BE2C (cell line): ENCODE measurements around the gene EVI5.
"Not testable (repeated sequence)": the region's sequence is repeated elsewhere in the genome, so short reads cannot be mapped to it uniquely, and the experiment has no call there.

ENCODE experiments used
- DNase-seq: peaks from one replicate; pipeline ENCODE4 v3.0.0-alpha.2; 2020
- H3K27me3 ChIP-seq: fragments of 250-450 bp; sonication (Bioruptor Pico); 2 replicates; pipeline ENCODE4 v1.5.1; 2020; ENCODE audit warnings: mild to moderate bottlenecking
- H3K36me3 ChIP-seq: fragments of 250-450 bp; sonication (Bioruptor Pico); 2 replicates; pipeline ENCODE4 v1.5.1; 2020; ENCODE audit warnings: mild to moderate bottlenecking
- H3K4me1 ChIP-seq: fragments of 250-450 bp; sonication (Bioruptor Pico); 2 replicates; pipeline ENCODE4 v1.5.1; 2020
- H3K4me3 ChIP-seq: 2 replicates; pipeline ENCODE4 v1.5.1; 2011; ENCODE audit warnings: low read depth, low read length
- H3K9me3 ChIP-seq: fragments of 250-450 bp; sonication (Bioruptor Pico); 2 replicates; pipeline ENCODE4 v1.5.1; 2020
- CTCF ChIP-seq: IDR thresholded peaks from 2 replicates; pipeline ENCODE4 v1.5.1; 2012; ENCODE audit warnings: mild to moderate bottlenecking, low read depth, low read length

EVI5 gene

GRCh38 chr1:92536980-92537884 is 247.7 kb downstream of the EVI5 start:
- Histone ChIP-seq H3K36me3 (no peaks in the 10 kb centered on the region), H3K4me3 (no peak overlapping the region), H3K9me3 (no peaks in the 10 kb centered on the region), H3K27me3 (no peaks in the 10 kb centered on the region), H3K4me1 (no peaks in the 10 kb centered on the region)
- no peak for TF ChIP-seq CTCF
- no peak for DNase-seq

- Histone ChIP-seq H3K36me3 (no peaks in the 10 kb centered on the region), H3K27me3 (no peaks in the 10 kb centered on the region), H3K4me1 (no peaks in the 10 kb centered on the region), H3K9me3 (no peaks in the 10 kb centered on the region), H3K4me3 (no peak overlapping the region)
- TF ChIP-seq CTCF = no peak
- DNase-seq = no peak
Measured at GRCh38 chr1:92536211-92536979, 248.5 kb downstream of the EVI5 start.

- not testable (repeated sequence) for H3K36me3 ChIP-seq, H3K4me1 ChIP-seq, H3K9me3 ChIP-seq, H3K27me3 ChIP-seq, H3K4me3 ChIP-seq, DNase-seq
Measured at GRCh38 chr1:92532371-92532770, 252.5 kb downstream of the EVI5 start.

- not testable (repeated sequence) for H3K4me3 ChIP-seq, H3K4me1 ChIP-seq, H3K9me3 ChIP-seq, H3K36me3 ChIP-seq, DNase-seq, H3K27me3 ChIP-seq
Measured at GRCh38 chr1:92531939-92532338, 253.0 kb downstream of the EVI5 start.

- no peaks in the 10 kb centered on the region for H3K9me3 ChIP-seq
- H3K4me1 ChIP-seq = no peaks in the 10 kb centered on the region
- no peaks in the 10 kb centered on the region for H3K27me3 ChIP-seq
- H3K36me3 ChIP-seq = no peaks in the 10 kb centered on the region
- DNase-seq = no peak
- H3K4me3 ChIP-seq = no peak overlapping the region
- TF ChIP-seq CTCF = no peak
Measured at GRCh38 chr1:92527670-92528069, 257.2 kb downstream of the EVI5 start.

- H3K4me1 ChIP-seq, H3K36me3 ChIP-seq, DNase-seq, H3K27me3 ChIP-seq, H3K4me3 ChIP-seq, H3K9me3 ChIP-seq: not testable (repeated sequence)
Measured at GRCh38 chr1:92524944-92525590, 259.8 kb downstream of the EVI5 start.

GRCh38 chr1:92519043-92519442 is 265.9 kb downstream of the EVI5 start:
- H3K27me3 ChIP-seq = no peaks in the 10 kb centered on the region
- no peaks in the 10 kb centered on the region for H3K9me3 ChIP-seq
- no peaks in the 10 kb centered on the region for H3K36me3 ChIP-seq
- TF ChIP-seq CTCF = no peak
- H3K4me3 ChIP-seq = no peak overlapping the region
- H3K4me1 ChIP-seq = no peaks in the 10 kb centered on the region
- no peak for DNase-seq
